ENCODE measurements around the gene LRRFIP1.

The LRRFIP1 gene

DNA sequence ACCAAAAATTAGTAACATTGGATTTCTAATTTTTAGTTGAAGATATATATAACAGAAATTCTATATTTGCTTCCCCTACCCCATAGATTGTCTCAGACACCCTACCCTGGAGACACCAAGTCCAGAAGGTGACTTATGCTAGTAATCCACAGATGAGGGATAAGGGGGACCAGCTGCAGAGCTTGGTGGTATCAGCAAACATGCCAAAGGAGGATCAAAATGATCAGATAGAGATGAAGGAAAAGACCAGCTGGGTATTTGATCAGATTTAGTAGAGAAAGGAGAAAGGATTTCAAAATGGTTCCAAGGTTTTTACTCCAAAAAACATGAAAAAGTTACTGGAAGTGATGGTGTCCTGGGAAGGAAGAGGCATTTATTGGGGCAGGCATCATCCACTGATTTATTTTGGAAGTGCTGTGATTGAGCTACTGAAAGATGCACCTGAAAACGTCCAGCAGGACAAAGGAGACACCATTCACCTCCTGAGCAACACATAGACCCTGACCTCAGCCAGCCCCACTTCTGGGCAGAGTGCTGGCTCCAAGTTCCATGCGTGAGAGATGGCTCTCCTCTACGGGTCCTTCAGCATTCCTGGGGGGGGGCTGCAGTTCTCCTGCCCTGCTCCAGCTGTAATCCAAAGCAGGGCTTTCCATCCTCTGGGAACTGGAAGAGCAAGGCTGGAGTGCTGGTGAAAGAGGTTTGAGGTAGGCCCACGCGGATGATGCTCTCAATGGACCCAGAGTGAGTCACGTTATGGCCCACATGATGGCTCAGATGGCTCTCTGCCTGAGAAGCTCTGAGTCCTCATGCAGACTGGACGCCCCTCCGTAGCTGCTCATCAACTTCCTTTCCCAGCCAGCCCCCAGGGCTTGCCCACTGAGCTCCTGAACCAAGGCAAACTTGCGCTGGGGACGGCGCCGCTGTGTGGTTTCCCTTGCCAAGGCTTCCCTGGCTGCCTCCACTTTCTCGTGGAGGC is 3.7 kb upstream of the LRRFIP1 start:
- DNase-seq: no peak

DNA sequence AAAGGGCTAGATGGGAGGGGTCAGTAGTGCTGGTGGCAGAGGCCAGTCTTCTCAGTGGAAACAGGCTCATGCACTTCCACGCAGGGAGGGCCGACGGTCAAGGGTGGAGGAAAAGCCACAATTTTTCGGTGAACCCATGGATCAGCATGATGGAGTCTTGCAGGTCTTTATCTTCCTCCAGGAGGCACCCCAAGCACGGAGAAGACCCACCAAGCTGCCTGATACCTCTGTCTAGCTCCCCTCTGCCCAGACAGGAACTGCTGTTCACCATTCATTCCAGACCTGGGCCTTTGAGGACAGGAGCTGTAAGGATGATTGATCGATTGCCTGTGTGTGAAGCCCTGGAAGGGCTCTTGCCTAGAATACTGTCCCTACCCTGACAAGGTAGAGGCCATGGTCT is 2.8 kb upstream of the LRRFIP1 start:
- no peak for DNase-seq

- DNase-seq: no peak
Observed at GRCh38 chr2:237625216-237625705, 2.1 kb upstream of the LRRFIP1 start.

DNA sequence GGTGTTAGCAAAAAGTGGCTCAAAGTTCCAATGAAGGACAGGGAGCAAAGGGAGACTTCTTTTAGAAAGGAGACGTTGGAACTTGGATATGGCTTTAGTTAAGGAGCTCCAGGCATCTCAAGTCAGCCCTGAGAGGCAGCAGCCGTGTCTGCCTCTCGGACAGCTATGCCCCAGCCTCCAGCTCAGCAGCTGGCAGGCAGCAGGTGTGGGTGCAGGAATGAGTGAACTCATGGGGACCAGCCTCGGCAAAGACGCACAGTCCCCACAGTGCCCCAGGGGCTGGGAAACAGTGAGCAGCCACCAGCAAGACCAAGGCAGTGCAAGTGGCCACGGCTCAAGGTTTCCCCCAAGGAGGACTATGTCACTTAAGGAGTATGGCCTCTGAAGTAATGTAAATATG is 1.6 kb upstream of the LRRFIP1 start:
- DNase-seq: no peak

- no peak for DNase-seq
Observed at GRCh38 chr2:237626813-237627440, 460 bp upstream of the LRRFIP1 start.

DNA sequence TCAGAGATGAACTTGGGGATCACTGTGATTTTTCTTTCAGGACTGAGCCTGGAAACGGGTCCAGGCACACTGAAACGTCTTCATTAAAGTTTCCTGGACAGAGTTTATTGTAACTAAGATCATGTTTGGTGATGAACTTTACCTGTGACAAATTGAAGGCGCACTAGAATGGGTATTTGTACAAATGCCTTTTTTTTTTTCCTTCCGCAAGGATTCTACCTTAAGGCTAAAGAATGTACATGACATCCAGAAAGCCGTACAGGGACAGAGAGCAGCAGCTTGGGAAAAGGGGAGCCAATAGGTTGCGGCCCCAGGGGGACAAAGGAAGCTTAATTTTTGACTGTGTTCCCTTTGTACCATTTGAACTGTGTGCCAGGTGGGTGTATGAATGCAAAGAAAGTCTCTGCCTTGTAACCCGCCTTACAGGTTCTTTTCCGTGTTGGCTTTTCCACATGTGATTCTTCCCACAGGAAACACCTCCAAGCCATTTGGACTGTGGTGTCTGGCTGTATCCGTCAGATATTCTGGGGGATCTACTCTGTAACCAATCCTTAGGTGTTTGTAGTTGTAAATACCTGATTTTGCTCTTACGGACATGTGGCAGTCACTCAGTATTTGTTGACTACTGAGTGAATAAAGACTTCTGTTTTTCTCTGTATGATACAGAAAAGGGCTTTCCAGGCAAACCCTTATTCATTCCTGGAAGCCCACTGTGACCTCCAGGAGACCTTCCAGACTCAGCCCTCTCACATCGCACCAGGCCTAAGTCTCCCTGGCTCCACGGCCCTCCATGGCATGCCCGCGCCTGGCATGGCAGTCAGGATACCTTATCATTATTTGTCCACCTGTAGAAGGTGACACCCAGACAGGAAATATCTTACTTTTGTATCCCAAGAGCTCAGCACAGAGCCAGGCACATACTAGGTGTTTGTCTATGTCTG is 1.1 kb downstream of the LRRFIP1 start:
- DNase-seq: no peak

DNA sequence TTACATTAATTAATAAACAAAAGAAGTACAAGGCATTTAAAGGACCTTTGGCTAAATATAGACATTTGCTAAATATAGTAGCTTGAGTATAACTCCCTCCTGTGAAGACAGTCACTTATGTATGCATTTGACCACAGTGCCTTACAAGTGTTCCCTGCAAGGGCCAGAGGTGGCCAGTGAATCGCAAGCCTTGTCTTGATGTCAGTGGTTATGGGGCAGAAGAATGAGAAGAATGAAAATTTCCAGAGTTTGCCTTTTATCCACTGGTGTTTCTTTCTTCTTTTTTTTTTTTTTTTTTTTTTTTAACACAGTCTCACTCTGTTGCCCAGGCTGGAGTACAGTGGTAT is 1.8 kb downstream of the LRRFIP1 start:
- DNase-seq: no peak

DNA sequence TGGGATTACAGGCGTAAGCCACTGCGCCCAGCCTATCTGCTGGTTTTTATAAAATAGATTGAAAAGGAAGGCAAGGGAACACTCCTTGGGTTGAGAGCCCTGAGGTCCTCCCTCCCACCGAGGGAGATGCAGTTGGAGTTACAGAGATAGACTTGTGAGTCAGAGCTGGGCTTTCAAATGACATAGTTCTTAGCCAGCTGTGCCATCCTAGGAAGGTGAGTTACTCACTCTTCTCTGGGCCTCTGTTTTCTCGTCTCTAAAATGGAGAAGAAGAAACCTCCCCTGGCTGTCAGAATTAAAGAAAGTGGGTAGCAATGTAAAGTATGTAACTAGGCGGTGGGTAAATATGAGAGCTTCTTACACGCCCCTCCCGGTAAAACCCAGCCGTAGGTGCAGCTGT is 2.4 kb downstream of the LRRFIP1 start:
- no peak for DNase-seq

- no peak for DNase-seq
Observed at GRCh38 chr2:237630216-237631000, 3.0 kb downstream of the LRRFIP1 start.

DNA sequence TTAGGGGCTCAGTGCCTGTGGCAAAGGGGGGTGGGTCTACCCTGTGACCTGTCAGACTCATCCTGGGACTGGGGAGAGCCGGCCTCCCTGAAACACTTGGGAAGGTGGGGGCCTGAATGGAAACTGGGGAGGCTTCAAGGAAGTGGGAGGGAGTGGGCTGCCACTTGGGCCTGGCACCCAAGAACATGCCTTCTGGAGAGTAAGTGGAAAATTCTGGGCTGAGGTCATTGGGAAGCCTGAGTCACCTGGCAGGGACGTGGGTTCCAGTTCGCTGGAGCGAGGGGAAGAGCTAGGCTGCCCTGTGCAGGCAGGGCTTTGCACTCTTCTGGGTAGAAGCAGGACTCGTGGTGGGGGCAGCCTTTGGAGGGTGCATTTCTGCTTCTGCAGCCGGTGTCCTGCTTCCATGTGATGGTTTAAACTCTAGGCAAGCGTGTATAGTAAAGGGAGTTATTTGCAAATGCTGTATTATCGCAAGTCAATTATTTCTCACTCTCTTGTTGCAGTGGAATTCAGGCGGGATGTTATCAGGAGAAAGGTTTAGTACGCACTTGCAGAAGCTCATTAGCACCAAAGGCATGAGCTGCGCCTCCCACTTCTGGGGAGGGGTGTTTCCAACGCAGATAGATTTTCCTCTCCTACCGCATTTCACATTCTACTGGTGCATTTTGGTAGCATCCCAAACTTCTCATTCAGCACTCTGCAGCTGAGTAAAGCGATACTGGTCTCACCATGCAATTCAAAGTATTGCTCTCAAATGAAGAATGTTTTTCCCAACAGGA is 3.8 kb downstream of the LRRFIP1 start:
- DNase-seq: no peak

GRCh38 chr2:237631801-237632585 is 4.6 kb downstream of the LRRFIP1 start:
- DNase-seq: no peak

- no peak for DNase-seq
Observed at GRCh38 chr2:237633061-237633561, 5.7 kb downstream of the LRRFIP1 start.

DNA sequence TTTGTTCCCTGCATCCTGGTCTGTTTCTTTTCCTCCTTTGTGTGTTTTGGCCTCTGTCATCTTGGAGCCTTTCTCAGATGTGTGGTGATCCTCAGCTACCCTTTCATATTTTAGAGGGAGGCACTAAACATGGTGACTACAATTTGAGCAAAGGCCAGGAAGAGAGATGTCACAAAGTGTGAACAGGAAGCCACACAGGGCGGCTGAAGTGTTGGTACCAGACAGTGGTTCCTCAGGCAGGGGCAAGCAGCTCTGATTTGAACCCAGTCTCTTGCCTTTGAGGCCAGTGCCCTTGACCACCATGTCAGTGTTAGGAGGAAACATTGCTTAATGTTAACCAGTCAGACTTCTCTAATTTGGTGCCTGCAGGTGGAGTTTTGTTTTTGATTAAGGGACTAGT is 9.2 kb downstream of the LRRFIP1 start:
- DNase-seq: no peak

DNA sequence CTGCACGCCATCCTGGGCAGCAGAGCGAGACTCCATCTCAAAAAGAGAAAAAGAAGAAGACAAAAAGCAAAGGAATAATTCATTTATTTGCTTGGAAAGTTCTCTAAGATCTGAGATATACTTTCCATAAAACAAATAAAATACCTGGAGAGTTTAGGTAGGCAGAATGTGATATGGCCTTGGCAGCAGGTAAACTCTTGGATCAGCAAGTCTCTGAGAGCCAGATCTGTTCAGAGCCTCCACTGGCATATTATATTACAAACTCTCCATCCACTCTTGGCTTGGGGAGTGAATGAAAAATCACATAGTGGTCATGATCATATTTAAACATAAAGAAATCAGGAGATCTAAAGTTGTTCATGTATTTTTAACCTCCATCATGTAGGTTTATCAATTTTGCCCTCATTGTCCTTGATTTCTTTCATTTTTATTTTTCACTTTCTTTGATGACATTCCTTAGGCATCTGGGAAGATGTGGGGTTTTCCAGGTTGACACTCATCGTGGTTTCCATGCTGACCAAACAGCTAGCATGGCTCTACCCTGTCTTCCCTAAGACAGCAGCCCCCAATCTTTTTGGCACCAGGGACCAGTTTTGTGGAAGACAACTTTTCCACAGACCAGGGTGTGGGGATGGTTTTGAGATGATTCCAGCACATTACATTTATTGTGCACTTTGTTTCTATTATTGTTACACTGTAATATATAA is 10.2 kb downstream of the LRRFIP1 start:
- DNase-seq: no peak

GRCh38 chr2:237638176-237638575 is 10.8 kb downstream of the LRRFIP1 start:
- DNase-seq: no peak

DNA sequence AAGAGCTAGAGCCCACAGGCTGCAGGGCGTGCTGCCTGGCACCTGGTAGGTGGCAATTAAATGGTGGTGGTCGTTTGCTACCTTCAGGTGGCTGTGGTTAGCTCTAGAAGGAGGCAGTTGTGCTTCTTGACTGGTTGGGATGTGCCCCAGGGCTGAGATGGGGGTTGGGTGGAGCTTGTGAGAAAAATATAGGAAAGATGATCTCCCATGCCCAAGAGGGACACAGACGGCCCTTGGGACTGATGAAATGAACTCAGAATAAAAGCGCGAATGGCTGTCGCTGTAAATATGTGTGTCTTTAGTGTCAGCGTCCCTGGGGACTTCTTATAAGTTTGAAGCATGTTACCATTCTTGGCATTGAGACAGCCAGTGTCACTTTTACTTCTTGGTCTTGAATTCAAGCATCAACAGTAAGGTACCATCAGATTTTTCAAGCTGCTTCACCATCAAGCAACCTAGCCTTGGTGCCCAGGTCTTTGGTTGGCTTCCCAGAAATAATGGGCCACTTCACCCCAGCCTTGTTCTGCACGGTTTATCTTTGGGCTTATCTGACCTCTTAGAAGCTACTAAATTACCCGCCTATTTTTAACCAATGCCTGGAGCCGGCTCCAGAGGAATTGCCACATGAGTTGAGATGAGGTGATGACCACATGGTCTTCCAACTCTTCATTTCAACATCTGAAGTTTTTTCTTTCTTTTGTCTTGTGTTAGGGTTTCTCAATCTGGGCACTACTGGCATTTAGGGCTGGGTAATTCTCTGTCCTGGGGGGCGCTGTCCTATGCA is 11.9 kb downstream of the LRRFIP1 start:
- no peak for DNase-seq

DNA sequence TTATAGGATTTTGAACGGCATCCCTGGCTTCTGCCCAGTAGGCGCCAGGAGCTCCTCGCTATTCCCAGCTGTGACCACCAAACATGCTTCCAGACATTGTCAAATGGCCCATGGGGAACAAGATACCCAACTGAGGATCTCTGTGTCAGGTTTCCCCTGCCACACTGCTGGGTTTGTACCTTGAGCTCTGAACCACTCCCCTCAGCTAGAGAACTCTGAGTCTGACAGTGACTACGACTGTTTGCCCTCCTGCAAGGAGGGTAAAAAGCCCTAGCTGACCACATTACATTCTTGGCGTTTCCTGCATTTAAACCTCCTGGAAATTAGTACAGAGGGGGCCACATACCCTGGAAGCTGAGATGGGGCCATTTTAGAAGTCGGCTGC is 12.4 kb downstream of the LRRFIP1 start:
- DNase-seq: no peak

DNA sequence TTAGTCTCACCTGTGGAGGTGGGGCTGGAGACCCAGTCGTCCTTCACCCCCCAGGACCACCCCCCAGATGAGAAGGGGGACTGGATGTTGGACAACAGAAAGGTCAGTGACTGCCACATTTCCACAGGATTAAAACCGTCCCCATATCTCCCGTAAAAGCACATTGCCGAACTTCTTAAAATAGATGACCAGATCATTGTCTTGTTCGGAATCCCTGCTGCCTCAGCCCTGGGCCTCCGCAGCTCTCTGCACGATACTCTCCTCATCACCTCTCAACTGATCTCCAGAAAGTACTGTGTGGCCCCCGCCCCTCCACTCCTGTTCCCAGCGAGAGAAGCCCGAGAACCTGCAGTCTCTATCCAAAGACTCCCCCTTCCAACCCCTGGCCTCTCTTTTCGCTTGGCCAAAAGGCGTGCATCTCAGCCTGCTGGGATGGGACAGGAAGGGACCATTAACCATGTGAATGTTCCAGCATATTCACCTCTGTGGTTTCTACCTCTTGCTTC is 13.2 kb downstream of the LRRFIP1 start:
- no peak for DNase-seq

All from effector CD4-positive, alpha-beta T cell (primary cell).